CD4-positive, alpha-beta T cell (primary cell): ENCODE measurements around the gene CBL. TPM values are rescaled to one million over a fixed set of nuclear protein-coding genes. Genes with fewer than 3 reads are reported as not detected.

ENCODE experiments used
- ATAC-seq: fragments of 200-7000 bp; cut with Tn5 transposase; one replicate; pipeline ENCODE4 v1.10.0; 2022; ENCODE audit warnings: mild to moderate bottlenecking; ENCODE audit not compliant: poor library complexity
- CTCF ChIA-PET: fragments of 350-600 bp; sonication (Branson Sonifier 250); formaldehyde crosslinking; loops from one replicate; lab custom pipeline; 2021; ENCODE audit warnings: antibody characterized with exemption, inconsistent platforms; lab: Charles Lee
- POLR2A ChIA-PET: fragments of 350-600 bp; sonication (Branson Sonifier 250); formaldehyde crosslinking; loops from one replicate; lab custom pipeline; 2021; ENCODE audit warnings: antibody characterized with exemption, inconsistent platforms; lab: Charles Lee
- DNase-seq, 14 experiments: peaks; one replicate each; pipeline ENCODE4 v3.0.0-alpha.2; 2013 to 2020; ENCODE audit warnings: mixed read lengths in 2 of 14
- H3K27ac ChIP-seq, 2 donors: one replicate each; pipeline versions ENCODE4 v1.5.1 to v1.7.0; 2013; ENCODE audit warnings: low read length in 2 of 2, low read depth in 1 of 2, mild to moderate bottlenecking in 1 of 2
- H3K27me3 ChIP-seq, 2 experiments: 1 replicate in 1 of 2; 2 replicates in 1 of 2; pipeline versions ENCODE4 v1.6.1 to v1.7.0; 2013; ENCODE audit warnings: low read length in 2 of 2, control low read depth in 1 of 2, mild to moderate bottlenecking in 1 of 2, moderate library complexity in 1 of 2; ENCODE audit not compliant: insufficient read depth in 2 of 2, control insufficient read depth in 1 of 2
- H3K36me3 ChIP-seq: one replicate; pipeline ENCODE4 v1.6.1; 2013; ENCODE audit warnings: low read length, control low read depth; ENCODE audit not compliant: insufficient read depth
- H3K4me1 ChIP-seq: one replicate; pipeline ENCODE4 v1.6.1; 2013; ENCODE audit warnings: low read length, control low read depth; ENCODE audit not compliant: insufficient read depth
- H3K4me3 ChIP-seq: one replicate; pipeline ENCODE4 v1.5.1; 2013; ENCODE audit warnings: mild to moderate bottlenecking, low read length, moderate library complexity
- H3K9me3 ChIP-seq, 2 experiments: 1 replicate in 1 of 2; 2 replicates in 1 of 2; pipeline versions ENCODE4 v1.6.1 to v1.7.0; 2013; ENCODE audit warnings: low read length in 2 of 2, mild to moderate bottlenecking in 2 of 2, control low read depth in 1 of 2, moderate library complexity in 1 of 2; ENCODE audit not compliant: control insufficient read depth in 1 of 2, insufficient read depth in 1 of 2
- H3K27ac Mint-ChIP-seq: one replicate; pipeline ENCODE4 v1.8.0; 2020; ENCODE audit warnings: mixed read lengths
- H3K27me3 Mint-ChIP-seq: one replicate; pipeline ENCODE4 v1.8.0; 2021; ENCODE audit warnings: mixed read lengths
- H3K36me3 Mint-ChIP-seq: one replicate; pipeline ENCODE4 v1.8.0; 2021; ENCODE audit warnings: low read depth, mixed read lengths
- H3K4me1 Mint-ChIP-seq: one replicate; pipeline ENCODE4 v1.8.0; 2021; ENCODE audit warnings: low read depth, mixed read lengths
- H3K4me3 Mint-ChIP-seq: one replicate; pipeline ENCODE4 v1.8.0; 2020; ENCODE audit warnings: mild to moderate bottlenecking, mixed read lengths
- H3K9me3 Mint-ChIP-seq: one replicate; pipeline ENCODE4 v1.8.0; 2020; ENCODE audit warnings: mixed read lengths
- intact Hi-C, 2 experiments: fragments of 100-400 bp; cut with DNase I in 1 of 2; cut with micrococcal nuclease in 1 of 2; formaldehyde crosslinking; loops; one replicate each; pipeline versions ENCODE4 v1.15.1 to v1.9.0; 2023 to 2025; cut with DNase I, micrococcal nuclease
- total RNA-seq, 174 experiments: library from RNA in 2 of 174; stranded (reverse) in 2 of 174; gene quantifications; one replicate each; pipeline ENCODE4 v1.2.3 and lab custom pipeline; 2021 to 2026
- TF ChIP-seq, protein P1 (sequence below): fragments of 200-600 bp; IDR thresholded peaks from one replicate; pipeline ENCODE4 v1.8.0; 2022; ENCODE audit warnings: antibody characterized with exemption, mild to moderate bottlenecking

CBL gene
- total RNA-seq, 2 experiments from 2014 or later: 19.5 to 20.8 TPM

DNA sequence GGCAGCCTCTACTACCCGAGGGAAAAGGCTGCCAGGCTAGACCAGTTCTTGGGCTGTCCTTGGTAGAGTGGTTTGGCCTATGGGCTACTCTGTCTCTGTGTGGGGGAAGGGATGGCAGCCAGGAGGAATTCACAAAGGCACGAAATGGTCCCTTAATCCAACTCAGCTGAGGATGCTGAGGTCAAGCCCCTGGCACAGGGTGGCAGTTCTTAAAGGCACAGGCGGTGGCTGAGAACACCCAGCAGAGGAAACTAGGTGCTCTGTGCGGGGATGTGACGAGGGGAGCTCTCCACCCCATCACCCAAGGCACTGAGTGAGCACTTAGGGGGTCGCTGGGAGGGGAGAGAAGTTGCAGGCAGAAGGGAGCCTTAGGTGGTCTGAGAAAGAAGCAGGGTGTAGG is 140.5 kb downstream of the CBL start, which contains the start of gene MFRP:
Gene MFRP, minus strand, starts transcription at position 101 of the 400 bp plus-strand sequence. CDS start 192 bp downstream, outside the sequence.
- H3K4me3 ChIP-seq: no peak within 1 kb of the TSS
- H3K27ac ChIP-seq: no peak within 1 kb of the TSS
- no peak for ATAC-seq
- Mint-ChIP-seq H3K9me3 (no peaks in the 10 kb centered on the region), H3K27me3 (peaks cover 59% of the 10 kb centered on the region), H3K4me3 (no peak within 1 kb of the TSS), H3K4me1 (peaks cover 4% of the 10 kb centered on the region), H3K36me3 (no peaks in the 10 kb centered on the region), H3K27ac (no peak within 1 kb of the TSS)
- peaks cover 6% of the 10 kb centered on the region for H3K4me1 ChIP-seq
- CTCF ChIA-PET: no interaction called here
- POLR2A ChIA-PET: no interaction called here
- peaks cover 4 to 14% of the 10 kb centered on the region in 2 experiments for H3K27me3 ChIP-seq
- no peaks in the 10 kb centered on the region for H3K36me3 ChIP-seq
- intact Hi-C loops: no loop called here
- DNase-seq: no peak
- peaks cover 0 to under 1% of the 10 kb centered on the region in 2 experiments for H3K9me3 ChIP-seq
- TF ChIP-seq, protein P1, sequence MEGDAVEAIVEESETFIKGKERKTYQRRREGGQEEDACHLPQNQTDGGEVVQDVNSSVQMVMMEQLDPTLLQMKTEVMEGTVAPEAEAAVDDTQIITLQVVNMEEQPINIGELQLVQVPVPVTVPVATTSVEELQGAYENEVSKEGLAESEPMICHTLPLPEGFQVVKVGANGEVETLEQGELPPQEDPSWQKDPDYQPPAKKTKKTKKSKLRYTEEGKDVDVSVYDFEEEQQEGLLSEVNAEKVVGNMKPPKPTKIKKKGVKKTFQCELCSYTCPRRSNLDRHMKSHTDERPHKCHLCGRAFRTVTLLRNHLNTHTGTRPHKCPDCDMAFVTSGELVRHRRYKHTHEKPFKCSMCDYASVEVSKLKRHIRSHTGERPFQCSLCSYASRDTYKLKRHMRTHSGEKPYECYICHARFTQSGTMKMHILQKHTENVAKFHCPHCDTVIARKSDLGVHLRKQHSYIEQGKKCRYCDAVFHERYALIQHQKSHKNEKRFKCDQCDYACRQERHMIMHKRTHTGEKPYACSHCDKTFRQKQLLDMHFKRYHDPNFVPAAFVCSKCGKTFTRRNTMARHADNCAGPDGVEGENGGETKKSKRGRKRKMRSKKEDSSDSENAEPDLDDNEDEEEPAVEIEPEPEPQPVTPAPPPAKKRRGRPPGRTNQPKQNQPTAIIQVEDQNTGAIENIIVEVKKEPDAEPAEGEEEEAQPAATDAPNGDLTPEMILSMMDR: no peak

GRCh38 chr11:119347242-119347641 is 141.1 kb downstream of the CBL start:
- H3K4me1 ChIP-seq: peaks cover 6% of the 10 kb centered on the region
- Mint-ChIP-seq H3K36me3 (no peaks in the 10 kb centered on the region), H3K4me1 (peaks cover 4% of the 10 kb centered on the region), H3K9me3 (no peaks in the 10 kb centered on the region), H3K27ac (no peak overlapping the region), H3K4me3 (no peak overlapping the region), H3K27me3 (peaks cover 59% of the 10 kb centered on the region)
- H3K36me3 ChIP-seq: no peaks in the 10 kb centered on the region
- ChIA-PET POLR2A (no interaction called here), CTCF (interaction anchor here (1.1 kb wide), 1 partner anchor 9 kb away, joined by 3 read pairs; no protein-coding TSS in a partner anchor)
- TF ChIP-seq, protein P1: no peak
- DNase-seq: no peak
- intact Hi-C loops: no loop called here
- H3K27me3 ChIP-seq: peaks cover 3 to 14% of the 10 kb centered on the region in 2 experiments
- no peaks in the 10 kb centered on the region for H3K9me3 ChIP-seq
- no peak overlapping the region for H3K4me3 ChIP-seq
- H3K27ac ChIP-seq: no peak overlapping the region
- no peak for ATAC-seq

GRCh38 chr11:119347940-119348605 is 141.9 kb downstream of the CBL start:
- no peak for DNase-seq
- intact Hi-C loops: no loop called here
- H3K9me3 Mint-ChIP-seq: no peaks in the 10 kb centered on the region
- peaks cover 3 to 6% of the 10 kb centered on the region in 2 experiments for H3K27me3 ChIP-seq
- no peaks in the 10 kb centered on the region for H3K36me3 ChIP-seq
- no peaks in the 10 kb centered on the region for H3K9me3 ChIP-seq
- ATAC-seq: no peak
- no peaks in the 10 kb centered on the region for H3K36me3 Mint-ChIP-seq
- ChIA-PET CTCF (interaction anchor here (1.1 kb wide), 1 partner anchor 8 kb away, joined by 3 read pairs; no protein-coding TSS in a partner anchor), POLR2A (no interaction called here)
- no peak overlapping the region for H3K4me3 Mint-ChIP-seq
- peaks cover 4% of the 10 kb centered on the region for H3K4me1 Mint-ChIP-seq
- no peak overlapping the region for H3K4me3 ChIP-seq
- H3K27me3 Mint-ChIP-seq: peaks cover 51% of the 10 kb centered on the region
- no peak overlapping the region for H3K27ac Mint-ChIP-seq
- no peak overlapping the region for H3K27ac ChIP-seq
- TF ChIP-seq, protein P1: no peak
- peaks cover 6% of the 10 kb centered on the region for H3K4me1 ChIP-seq
